ENCODE measurements around the gene PCSK6.
"Not testable (repeated sequence)": the region's sequence is repeated elsewhere in the genome, so short reads cannot be mapped to it uniquely, and the experiment has no call there.

The PCSK6 gene

DNA sequence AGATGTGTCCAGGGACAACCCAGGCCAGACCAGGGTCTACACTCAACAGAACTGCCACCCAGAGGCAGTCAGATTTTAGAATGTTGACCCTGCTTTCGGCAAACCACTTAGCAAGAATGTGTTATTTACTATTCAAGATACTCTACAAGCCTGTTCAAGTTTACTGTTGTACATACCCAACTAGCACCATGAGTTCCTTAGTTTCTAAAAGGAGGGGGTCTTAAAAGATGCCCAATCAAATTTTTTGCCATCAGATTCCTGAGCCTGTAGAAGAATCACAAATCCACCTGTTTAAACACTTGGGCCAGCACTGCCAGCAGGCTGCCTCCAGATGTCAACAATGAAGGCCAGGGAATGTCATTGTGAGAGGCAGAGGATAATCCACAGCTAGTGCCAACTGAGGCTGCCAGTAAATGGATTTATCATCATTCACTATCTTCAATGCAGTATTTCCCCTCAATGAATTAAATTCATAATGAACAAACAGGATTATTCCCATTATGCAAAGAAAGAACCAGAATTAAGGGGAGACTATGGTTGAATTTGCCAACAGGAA is 150.9 kb downstream of the PCSK6 start:
- no peak for DNase-seq
- intact Hi-C loops (cut with DNase I) = no loop called here

DNA sequence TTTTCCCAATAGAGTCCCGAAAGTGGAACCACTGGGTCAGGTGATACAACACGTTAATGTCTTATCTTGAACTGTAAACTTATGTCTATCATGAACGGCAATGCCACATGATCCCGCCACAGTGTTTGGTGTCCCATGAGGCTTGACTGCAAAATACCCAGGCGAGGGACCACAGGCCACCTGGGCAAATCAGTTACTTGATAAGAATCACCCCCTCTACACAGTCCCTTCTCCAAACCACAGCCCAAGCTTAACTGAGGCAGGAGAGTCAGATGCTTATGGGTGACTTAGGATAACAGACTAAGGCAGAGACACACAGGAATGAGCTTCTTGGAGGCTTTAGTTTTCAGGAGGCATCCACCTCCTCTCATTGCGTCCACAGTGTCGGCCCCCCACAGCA is 151.5 kb downstream of the PCSK6 start:
- intact Hi-C loops (cut with DNase I) = no loop called here
- peak in 4 of 42 donors; percentile 0 to 19 (median 6) for DNase-seq

DNA sequence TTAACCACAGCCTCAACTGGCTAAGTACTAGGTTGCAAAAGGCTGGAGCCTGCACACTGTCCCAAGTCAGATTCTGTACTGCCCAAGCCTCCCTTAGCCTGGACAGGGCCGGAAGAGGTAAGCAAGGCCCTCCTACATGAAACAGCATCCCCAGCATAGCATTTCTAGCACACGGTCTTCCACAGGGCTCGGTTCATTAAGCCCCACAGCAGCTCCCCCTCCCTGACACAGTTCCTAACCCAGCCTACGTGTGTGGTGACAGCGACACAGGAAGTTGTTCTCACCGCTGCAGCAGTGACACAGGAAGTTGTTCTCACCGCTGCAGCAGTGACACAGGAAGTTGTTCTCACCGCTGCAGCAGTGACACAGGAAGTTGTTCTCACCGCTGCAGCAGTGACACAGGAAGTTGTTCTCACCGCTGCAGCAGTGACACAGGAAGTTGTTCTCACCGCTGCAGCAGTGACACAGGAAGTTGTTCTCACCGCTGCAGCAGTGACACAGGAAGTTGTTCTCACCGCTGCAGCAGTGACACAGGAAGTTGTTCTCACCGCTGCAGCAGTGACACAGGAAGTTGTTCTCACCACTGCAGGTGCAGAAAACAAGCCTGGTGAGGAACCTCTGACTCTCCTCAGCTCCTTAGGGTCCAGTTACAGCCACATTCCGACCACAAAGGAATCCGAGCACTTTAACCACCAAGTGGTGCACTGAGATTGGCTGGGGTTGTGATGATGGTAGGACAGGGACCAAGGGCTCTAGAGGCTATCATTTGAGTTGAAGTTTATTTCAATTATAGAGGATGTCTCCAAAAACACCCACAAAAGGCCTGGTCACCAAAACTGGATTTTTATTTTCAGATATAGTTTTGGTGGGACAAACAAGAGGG is 155.4 kb downstream of the PCSK6 start:
- DNase-seq = peak in 2 of 42 donors; percentile 1 to 21
- intact Hi-C loops (cut with DNase I) = not testable (repeated sequence)

DNA sequence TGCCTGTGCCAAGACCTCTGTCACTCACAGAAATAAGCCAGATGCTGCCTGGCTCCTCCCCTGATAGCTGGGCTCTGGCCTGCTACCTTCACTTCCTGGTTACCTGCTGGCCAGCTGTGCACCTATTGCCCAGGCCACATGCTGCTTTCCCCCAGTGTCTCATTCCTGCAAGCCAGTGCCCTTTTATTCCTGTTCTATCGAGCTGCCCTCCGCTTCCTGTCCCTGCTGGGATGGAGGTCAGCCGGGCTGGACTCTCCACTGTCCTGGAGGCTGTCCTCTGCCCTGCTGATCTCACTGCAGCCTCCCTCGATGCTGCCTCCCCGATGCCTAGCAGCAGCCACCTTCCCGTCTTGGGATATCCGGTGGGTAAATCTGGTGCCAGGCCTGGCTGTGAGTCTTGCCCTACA is 157.4 kb downstream of the PCSK6 start:
- DNase-seq = peak in 6 of 42 donors; percentile 7 to 31 (median 10)
- intact Hi-C loops (cut with DNase I) = no loop called here

DNA sequence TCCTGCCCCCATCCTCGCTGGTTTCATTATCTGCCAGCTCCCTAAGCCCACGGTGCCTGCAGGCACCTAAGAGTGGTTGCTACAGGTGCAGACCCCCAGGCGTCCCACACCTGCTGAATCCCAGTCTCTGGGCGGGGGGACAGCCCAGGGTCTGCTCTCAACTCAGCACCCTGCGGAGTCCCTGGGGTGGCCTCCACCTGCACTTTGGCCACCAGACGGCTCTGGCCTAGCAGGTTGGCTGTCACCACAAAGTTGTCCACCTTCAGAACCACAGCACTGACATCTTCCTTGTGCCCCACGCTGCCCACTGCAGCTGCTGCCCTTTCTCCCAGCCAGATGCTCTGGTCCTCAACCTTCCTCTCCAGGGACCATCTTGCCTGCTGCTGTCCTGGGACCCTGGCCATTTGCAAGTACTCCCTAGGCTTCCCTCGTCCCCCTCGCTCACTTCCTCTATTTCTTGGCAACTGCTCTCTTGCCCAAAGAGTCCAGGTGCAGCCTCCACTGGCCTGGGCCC is 159.6 kb downstream of the PCSK6 start:
- DNase-seq = peak in 6 of 42 donors; percentile 3 to 32 (median 14)
- intact Hi-C loops (cut with DNase I) = no loop called here

DNA sequence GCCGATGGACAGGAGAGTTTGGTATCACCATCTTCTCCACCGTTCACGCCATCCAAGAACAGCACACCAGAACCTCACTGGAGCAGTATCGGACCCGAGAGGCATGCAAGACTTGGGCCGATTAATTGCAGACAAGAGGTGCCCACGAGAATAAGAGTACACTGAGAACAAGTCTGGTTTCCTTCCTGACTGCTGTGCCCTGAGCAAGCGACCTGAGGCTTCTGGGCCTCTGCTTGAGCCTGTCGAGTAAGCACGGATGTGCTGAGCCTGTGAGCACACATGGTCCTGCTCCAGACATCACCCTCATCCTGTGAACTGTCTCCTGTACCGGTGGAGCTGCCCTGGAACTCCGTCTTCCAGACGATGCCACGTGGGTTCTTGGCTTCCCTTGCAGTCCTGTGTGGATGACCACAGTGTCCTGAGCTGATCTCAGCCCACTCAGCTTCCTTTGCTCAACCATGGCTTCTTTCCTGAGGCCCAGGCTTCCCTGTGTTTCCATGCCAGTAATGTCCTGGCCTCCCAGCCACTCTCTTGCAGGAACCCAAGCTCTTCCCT is 160.1 kb downstream of the PCSK6 start:
- intact Hi-C loops (cut with DNase I) = no loop called here
- peak in 9 of 42 donors; percentile 2 to 23 (median 7) for DNase-seq

DNA sequence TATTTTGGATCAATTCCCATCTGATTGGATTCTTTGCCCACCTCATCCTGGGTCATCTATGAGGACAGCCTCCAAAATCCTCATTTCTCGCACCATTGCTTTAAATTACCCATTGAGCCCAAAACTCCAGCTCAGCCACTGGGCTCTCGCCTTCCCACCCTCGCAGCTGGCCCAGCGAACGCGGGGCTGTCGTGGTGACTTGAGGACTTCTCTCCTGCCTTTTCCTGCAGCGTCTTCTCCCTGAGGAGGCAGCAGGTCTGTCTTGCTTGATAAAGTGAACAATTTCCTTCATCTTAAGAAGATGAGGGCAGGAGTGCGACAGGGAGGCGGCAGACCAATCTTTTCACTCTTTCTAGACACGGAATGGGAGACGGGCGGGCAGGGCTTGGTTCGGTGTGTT is 161.5 kb downstream of the PCSK6 start:
- intact Hi-C loops (cut with DNase I) = no loop called here
- peak in 6 of 42 donors; percentile 3 to 26 (median 4) for DNase-seq

DNA sequence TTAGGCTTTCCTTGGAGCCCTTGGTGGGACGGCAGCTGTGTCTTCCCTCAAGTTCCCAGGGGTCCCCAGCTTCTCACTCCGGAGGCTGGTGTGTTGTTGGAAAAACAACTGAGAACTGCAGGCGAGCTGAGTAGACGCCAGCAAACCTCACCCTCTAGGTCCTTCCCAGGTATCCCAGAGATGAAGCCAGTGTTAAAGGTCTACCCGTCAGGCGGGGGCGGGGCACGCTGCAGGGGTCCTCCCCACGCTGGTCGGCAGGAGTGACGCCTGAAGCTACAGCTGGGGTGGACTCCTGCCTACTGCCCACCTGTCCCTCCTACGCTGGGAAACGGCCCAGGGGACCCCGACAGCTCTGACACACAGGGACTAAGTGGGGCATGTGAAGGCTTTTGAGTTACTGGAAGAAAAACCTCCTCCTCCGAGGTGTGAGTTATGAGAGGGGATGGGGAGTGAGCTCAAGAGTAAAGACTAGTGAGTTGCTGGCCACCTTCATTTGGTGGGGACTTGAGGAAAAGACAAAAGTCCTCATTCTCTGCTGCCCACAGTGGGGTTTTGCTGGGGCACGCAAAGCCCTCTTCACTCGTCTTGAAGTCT is 162.3 kb downstream of the PCSK6 start:
- intact Hi-C loops (cut with DNase I) = no loop called here
- peak in 7 of 42 donors; percentile 7 to 39 (median 8) for DNase-seq

DNA sequence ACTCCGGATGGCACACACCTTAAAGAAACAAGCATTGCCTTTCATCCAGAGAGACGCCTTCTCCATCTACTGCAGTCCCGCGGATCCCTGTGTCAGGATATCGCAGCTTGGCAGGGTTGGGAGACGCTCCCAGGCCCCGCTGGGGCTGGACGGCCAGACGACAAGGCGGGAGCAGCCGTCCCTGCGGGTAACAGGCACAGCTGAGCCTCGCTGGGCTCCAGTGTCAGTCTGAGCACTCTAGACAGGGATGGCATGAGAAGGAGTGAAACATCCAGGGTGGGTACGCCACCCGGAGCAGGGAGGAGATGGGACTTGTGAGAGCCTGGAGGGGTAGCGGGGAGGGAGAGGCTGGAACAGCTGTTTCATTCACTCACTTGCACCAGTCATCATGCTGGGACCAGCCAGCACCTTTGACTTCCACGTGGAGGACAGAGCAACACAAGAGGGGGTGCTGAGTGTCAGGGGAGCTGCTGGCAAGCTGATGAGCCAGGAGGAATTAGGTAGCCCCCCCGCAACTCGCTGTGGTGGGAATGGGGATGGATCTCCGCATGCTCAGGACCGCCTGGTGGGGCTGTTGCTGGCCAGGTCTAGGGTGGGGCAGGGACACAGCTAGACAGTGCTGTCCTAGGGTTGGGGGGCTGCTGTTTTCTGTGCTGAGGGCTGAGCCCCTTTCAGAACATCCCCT is 162.9 kb downstream of the PCSK6 start:
- peak in 7 of 42 donors; percentile 2 to 15 (median 12) for DNase-seq
- intact Hi-C loops (cut with DNase I) = no loop called here

DNA sequence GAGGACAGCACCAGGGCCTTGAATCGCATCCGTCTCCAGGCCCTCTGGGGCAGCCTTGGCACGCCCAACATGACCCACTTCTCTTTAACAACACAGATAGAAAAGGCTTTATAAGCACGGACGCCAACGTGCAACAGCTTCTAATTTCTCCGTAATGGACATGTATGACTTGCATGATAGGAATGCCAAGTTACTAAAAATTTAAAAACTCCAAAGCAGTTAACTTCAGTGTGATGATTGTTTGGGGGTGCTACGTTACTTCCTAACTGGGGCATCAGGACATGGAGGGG is 163.5 kb downstream of the PCSK6 start:
- DNase-seq = peak in 3 of 42 donors; percentile 6 to 14 (median 13)

DNA sequence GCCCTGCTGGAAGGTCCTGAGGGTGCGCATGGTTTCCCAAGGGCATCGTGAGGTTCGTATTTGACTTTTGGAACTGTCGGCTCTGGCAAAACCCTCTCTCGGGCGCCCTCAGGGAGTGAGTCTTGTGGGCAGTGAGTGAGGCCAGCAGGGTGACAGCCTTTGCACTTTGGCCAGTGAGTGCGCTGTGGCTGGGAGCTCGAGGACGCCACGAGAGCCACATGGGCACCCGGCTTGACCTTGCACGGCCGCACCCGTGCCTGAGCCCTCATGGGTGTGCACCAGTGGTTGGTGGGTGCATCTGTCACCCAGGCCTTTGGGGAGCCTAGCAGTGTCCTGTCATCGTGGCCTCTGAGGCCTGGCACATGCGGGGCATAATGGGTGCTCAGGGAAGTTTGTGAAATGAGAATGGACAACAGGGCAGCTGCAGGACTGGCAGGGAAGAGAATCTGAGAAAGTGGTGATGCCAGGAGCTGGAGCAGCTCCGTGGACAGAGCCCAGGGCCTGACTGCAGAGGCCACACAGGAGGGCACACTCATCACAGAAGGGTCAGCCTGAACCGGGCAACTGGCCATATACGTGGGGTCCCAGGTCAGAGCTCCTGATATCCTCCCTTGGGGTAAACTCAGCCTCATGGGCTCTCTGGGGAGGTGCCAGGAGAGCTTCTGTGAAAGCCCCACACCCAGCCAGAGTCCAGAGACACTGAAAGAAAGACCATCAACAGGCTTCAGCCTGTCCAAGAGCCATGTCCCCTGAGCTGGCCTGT is 164.1 kb downstream of the PCSK6 start:
- peak in 4 of 42 donors; percentile 10 to 27 (median 18) for DNase-seq
- intact Hi-C loops (cut with DNase I) = no loop called here

More for the DNA sequence above, 163.5 kb downstream of the PCSK6 start:
- intact Hi-C loops (cut with DNase I) = no loop called here

DNA sequence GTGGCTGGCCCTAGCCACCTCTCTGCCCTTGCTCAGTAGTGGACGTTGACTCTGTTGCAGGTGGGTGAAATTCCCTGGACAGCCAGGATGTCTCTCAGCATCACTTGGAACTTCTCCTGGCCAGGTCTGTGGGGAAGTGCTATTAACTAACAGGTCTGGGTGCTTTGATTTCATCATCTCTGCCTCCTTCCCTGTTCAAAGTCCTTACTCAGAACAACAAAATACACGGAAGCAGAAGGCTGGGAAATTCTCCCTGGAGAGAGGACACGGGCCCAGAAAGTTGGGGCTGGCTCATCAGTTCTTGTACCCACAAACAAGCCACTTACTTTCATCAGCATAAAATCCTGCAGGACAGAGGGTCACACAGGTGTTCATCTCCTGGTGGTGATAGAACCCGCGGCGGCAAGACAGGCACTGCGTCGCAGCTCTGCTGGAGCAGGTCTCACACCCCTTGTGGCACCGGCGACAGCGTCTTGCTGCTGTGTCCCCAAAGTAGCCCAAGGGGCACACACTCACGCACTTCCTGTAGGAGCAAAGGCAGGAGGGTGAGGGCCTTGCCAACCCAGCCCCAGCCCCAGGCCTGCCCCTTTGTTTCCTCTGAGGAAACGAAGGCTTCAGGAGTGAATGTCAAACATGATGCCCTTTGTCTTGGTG is 164.9 kb downstream of the PCSK6 start:
- peak in 4 of 42 donors; percentile 2 to 7 (median 7) for DNase-seq
- intact Hi-C loops (cut with DNase I) = no loop called here

DNA sequence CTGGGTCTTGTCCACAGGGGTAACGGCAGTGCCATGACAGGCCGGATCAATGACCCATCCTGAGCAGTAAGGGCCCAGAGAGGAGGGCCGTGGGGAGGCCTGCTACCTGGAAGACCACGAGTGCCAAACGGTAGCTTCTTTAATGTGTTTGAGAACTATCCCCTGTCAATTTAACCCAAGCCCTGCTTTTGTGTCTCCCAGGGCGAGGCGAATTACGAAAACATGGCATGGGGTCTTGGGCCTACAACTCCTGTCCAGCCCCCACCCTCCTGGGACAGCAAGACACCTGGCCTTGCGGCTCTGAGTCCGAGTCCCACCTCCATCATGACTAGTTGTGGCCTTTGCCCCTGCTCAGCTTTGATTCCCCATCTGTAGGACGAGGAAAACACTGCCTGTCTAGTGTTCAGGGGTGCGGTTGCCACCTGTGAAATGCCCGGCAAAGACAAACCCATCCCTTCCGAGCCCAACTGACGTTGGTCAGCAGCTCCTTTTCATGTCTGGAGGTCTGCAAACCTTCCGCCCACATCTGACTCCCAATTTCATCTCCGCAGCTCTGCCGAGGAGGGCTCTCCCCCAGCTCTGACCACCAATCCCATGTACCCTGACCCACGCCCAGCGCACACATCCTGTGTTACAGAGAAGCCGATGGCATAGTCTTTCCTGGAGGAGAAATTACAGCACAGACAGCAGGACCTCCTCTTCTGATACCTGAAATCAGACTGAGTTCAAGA is 165.5 kb downstream of the PCSK6 start:
- intact Hi-C loops (cut with DNase I) = no loop called here
- DNase-seq = peak in 5 of 42 donors; percentile 5 to 18 (median 10)

DNA sequence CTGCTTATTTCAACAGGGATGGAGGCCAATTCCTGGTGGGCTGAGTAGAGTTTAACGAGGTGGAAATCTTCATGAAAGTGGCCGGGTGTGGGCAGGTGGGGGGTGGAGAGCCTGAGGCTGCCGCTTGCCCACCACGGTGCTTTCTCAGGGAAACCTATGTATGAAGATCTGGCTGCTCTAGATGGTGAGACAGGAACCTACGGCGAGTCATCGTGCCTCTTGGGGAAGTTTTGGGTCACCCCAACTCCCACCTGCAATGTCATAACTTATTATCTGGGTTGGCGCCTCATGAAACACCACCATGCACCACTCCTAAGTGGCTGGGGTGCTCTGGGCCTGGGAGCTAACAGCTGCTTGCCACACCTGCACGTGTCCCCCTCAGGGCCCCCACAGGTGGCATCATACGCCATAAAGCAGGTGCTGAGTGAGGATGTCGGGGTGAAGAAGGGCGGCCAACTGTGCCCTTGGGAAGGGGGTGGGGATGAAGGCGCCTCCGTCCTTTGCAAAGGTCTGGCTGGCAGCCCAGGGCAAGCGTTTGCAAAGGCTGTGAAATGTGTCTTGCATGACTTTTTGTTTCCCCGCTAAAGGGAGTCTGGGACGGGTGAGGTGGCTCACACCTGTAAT is 166.5 kb downstream of the PCSK6 start:
- intact Hi-C loops (cut with DNase I) = no loop called here
- DNase-seq = peak in 8 of 42 donors; percentile 4 to 27 (median 10)

DNA sequence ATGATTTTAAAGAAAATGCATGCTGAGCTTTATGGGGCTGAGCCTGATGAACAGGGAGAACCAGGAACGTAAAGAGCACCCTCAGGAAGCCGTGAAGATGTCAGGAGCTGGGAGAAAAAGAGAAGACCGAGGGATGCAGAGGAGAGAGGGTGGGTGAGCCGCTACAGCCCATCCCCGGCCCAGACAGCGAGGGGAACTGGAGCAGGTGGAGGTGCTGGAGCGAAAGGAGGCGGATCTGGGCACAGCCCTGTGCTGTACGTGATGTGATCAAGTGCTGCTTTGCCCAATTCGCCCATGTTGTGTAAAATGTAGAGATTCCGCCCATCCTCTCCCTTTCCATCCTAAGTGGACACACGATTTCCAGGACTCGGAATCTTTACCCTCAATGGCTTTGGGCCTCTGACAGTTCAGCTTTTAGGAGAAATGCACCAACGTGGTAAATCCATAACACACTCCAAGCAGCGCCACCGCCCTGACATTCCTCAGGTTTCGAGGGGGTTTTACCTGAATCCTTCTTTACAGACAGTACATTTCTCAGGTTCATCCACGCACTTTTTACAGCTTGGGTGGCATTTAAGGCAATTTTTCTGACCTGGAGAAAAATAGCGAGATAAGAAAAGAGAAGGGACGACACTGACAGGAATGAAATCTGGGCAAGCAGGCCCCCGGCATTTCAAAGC is 167.4 kb downstream of the PCSK6 start:
- DNase-seq = peak in 10 of 42 donors; percentile 1 to 32 (median 8)
- intact Hi-C loops (cut with DNase I) = no loop called here

DNA sequence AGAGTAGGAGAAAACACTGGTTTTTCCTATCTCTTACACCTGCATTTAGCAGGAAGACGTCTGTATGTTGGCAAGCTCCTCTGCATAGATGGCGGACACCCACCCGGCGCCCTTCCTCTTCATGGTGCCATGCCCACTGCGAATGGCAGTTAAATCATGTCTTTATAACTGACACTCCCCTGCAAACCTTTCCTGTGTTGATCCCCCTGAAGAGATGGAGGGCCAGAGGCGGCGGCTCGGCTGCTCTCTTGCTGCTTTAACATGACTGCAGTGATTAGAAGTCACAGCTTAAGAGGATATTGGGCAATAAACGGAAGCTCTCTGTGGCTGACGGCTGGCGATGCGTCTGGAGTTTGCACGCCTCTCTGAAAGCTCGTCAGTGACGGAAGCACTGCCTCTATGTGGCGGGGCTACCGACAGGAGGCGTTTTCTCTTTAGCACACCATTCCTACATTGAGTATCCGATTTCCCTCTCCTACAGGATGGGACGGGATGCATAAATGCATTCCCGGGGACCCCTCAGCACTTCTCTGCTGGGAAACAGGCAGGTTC is 168.9 kb downstream of the PCSK6 start:
- peak in 17 of 42 donors; percentile 13 to 54 (median 38) for DNase-seq
- intact Hi-C loops (cut with DNase I) = no loop called here
